DLD1 (cell line): ENCODE data around the gene POU2F3.

Experiments
- in situ Hi-C: cut with HindIII; loops from 2 replicates; pipeline ENCODE4 v1.10.0; 2017; ENCODE audit warnings: low sequenced_read_pairs

POU2F3 gene

GRCh38 chr11:120335908-120336640 lies 96.1 kb downstream of the POU2F3 start, which contains the start of gene ARHGEF12:
Gene ARHGEF12, plus strand, starts transcription at chr11:120336413. Its CDS starts 831 bp downstream, at chr11:120337244.
- in situ Hi-C loops = no loop called here

- in situ Hi-C loops = no loop called here
Observed at GRCh38 chr11:120336641-120337354, 96.9 kb downstream of the POU2F3 start.

- in situ Hi-C loops = no loop called here
Observed at GRCh38 chr11:120337355-120338106, 97.6 kb downstream of the POU2F3 start.

GRCh38 chr11:120338107-120338933 lies 98.4 kb downstream of the POU2F3 start:
- in situ Hi-C loops = no loop called here

- in situ Hi-C loops = no loop called here
Observed at GRCh38 chr11:120339394-120339890, 99.5 kb downstream of the POU2F3 start.

- in situ Hi-C loops = no loop called here
Observed at GRCh38 chr11:120340529-120340928, 100.6 kb downstream of the POU2F3 start.

- in situ Hi-C loops = no loop called here
Observed at GRCh38 chr11:120342226-120342625, 102.3 kb downstream of the POU2F3 start.

- in situ Hi-C loops = no loop called here
Observed at GRCh38 chr11:120342678-120343077, 102.7 kb downstream of the POU2F3 start.

GRCh38 chr11:120343429-120343828 lies 103.5 kb downstream of the POU2F3 start:
- in situ Hi-C loops = no loop called here

GRCh38 chr11:120344302-120345004 lies 104.5 kb downstream of the POU2F3 start:
- in situ Hi-C loops = no loop called here

GRCh38 chr11:120346233-120346632 lies 106.3 kb downstream of the POU2F3 start:
- in situ Hi-C loops = no loop called here

GRCh38 chr11:120350637-120351036 lies 110.7 kb downstream of the POU2F3 start:
- in situ Hi-C loops = no loop called here

GRCh38 chr11:120352405-120352804 lies 112.5 kb downstream of the POU2F3 start:
- in situ Hi-C loops = no loop called here

- in situ Hi-C loops = no loop called here
Observed at GRCh38 chr11:120354068-120354467, 114.1 kb downstream of the POU2F3 start.

- in situ Hi-C loops = no loop called here
Observed at GRCh38 chr11:120354779-120355178, 114.8 kb downstream of the POU2F3 start.

- in situ Hi-C loops = no loop called here
Observed at GRCh38 chr11:120357620-120358019, 117.7 kb downstream of the POU2F3 start.

- in situ Hi-C loops = no loop called here
Observed at GRCh38 chr11:120358729-120359128, 118.8 kb downstream of the POU2F3 start.

- in situ Hi-C loops = no loop called here
Observed at GRCh38 chr11:120363436-120363835, 123.5 kb downstream of the POU2F3 start.

- in situ Hi-C loops = no loop called here
Observed at GRCh38 chr11:120365512-120365911, 125.6 kb downstream of the POU2F3 start.
